ENCODE data around the gene TLE1. TPM values are rescaled to one million over a fixed set of nuclear protein-coding genes. Genes with fewer than 3 reads are reported as not detected.

TLE1 gene
- total and polyA plus RNA-seq, 2 donors (not counting 1 experiment from before 2014, with no cell fraction given), result 33.5 to 80.3 TPM

DNA sequence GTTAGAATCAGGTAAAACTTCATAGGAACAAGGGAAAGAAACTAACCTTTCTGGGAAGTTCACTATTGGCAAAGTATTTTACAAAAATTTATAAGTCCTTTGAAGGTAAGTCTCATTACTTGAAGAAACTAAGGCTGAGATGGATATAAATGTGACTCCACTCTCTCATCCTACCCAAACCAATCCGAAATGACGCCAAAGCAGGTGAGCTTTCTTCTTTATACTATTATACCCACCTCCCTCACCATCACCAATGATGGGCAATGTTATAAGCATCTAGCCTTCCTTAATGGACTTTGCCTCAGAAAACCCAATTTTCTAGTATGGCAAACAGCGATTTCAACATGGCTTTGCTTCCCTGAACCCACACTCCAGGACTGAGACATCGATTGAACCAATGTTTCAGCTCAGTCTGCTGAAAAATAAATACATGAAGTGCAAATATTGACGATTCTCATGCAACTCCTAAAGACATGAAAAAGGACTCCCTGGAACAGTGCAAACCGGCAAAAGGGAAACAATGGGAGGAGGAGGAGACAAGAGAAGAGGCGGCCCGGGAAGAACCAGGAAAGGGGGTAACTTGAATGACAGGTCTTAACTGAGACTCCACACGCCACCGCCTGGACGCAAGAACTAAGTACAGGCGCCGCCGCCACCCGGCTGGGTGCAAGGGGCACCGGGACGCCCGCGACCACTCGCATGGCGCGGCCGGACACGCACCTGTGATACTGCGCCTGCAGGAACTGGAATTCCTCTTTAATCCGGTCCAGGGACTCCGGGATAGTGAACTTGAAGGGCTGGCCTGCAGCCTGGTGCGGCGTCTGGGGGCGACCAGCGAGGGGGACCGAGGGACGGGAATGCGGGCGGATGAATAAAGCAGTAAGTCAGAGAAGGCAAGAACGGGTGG lies 2.5 kb downstream of the TLE1 start:
- Histone ChIP-seq H3K4me1 (ENCODE audit: control insufficient read depth in 2 of 2, insufficient read depth in 2 of 2, low read length in 2 of 2) (peaks cover 45 to 54% of the 10 kb centered on the region in 2 donors), H3K4me3 (ENCODE audit: control extremely low read depth in 1 of 5, extremely low read depth in 1 of 5, insufficient read depth in 1 of 5, low read depth in 2 of 5, low read length in 4 of 5) (peak overlapping the region; percentile 72 to 81 (median 78)), H2AFZ (ENCODE audit: insufficient read depth, low read depth, low read length, poor library complexity, severe bottlenecking) (peak overlapping the region; percentile 74), H3K9ac (ENCODE audit: low read length) (peak overlapping the region; percentile 77), H3K27me3 (replicated peaks in 1 of 4; ENCODE audit: control extremely low read depth in 1 of 4, control insufficient read depth in 3 of 4, insufficient read depth in 4 of 4, low read length in 3 of 4) (peaks cover 0 to 18% (median 4%) of the 10 kb centered on the region in 4 experiments), H3K79me2 (ENCODE audit: control insufficient read depth, insufficient read depth, low read length) (peaks cover 72% of the 10 kb centered on the region), H3K27ac (ENCODE audit: low read length in 2 of 2) (peak overlapping the region in 1 of 2 donors; percentile 37), H3K4me2 (replicated peaks; ENCODE audit: low read depth, low read length, poor library complexity, severe bottlenecking) (peak overlapping the region; percentile 89), H3K9me3 (ENCODE audit: control extremely low read depth in 1 of 3, control insufficient read depth in 2 of 3, insufficient read depth in 1 of 3, low read length in 2 of 3) (no peaks in the 10 kb centered on the region), H3K36me3 (replicated peaks in 1 of 2; ENCODE audit: control extremely low read depth in 1 of 2, control insufficient read depth in 1 of 2, extremely low read depth in 1 of 2, insufficient read depth in 2 of 2, low read length in 1 of 2) (peaks cover 0 to 13% of the 10 kb centered on the region in 2 experiments), H4K20me1 (ENCODE audit: control insufficient read depth, insufficient read depth, low read length, poor library complexity, severe bottlenecking) (peaks cover 54% of the 10 kb centered on the region)
- DNase-seq, result peak; percentile 77
- Mint-ChIP-seq H3K27me3 (peaks cover 10% of the 10 kb centered on the region), H3K4me1 (peaks cover 12% of the 10 kb centered on the region), H3K4me3 (no peak overlapping the region), H3K9me3 (ENCODE audit: insufficient read depth) (no peaks in the 10 kb centered on the region), H3K27ac (peak overlapping the region; percentile 76)
- no peak for TF ChIP-seq EZH2 (IDR thresholded peaks at IDR 0.05; ENCODE audit: borderline replicate concordance, insufficient read depth, low read depth, low read length, poor library complexity, severe bottlenecking)
- TF ChIP-seq, protein P1, sequence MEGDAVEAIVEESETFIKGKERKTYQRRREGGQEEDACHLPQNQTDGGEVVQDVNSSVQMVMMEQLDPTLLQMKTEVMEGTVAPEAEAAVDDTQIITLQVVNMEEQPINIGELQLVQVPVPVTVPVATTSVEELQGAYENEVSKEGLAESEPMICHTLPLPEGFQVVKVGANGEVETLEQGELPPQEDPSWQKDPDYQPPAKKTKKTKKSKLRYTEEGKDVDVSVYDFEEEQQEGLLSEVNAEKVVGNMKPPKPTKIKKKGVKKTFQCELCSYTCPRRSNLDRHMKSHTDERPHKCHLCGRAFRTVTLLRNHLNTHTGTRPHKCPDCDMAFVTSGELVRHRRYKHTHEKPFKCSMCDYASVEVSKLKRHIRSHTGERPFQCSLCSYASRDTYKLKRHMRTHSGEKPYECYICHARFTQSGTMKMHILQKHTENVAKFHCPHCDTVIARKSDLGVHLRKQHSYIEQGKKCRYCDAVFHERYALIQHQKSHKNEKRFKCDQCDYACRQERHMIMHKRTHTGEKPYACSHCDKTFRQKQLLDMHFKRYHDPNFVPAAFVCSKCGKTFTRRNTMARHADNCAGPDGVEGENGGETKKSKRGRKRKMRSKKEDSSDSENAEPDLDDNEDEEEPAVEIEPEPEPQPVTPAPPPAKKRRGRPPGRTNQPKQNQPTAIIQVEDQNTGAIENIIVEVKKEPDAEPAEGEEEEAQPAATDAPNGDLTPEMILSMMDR (IDR thresholded peaks at IDR 0.05), result peak; percentile 79
- WGBS (ENCODE audit: insufficient coverage), result 7% methylated on average over 32 of the region's 36 CpGs
- CTCF ChIA-PET, result interaction anchor here (0.6 to 5.5 kb wide), 33 partner anchors 9 to 920 kb away, joined by 3 to 128 read pairs (median 5); no protein-coding TSS in a partner anchor
- intact Hi-C loops (cut with micrococcal nuclease), result loop anchor here (1.0 to 10.0 kb wide), 4 partner anchors 52 to 440 kb away; no protein-coding TSS in a partner anchor
- POLR2A ChIA-PET, result interaction anchor here (0.9 kb wide), 1 partner anchor 29 kb away, joined by 3 read pairs; no protein-coding TSS in a partner anchor
- ATAC-seq (ENCODE audit: low read depth), result no peak
